Measurements from ENCODE around the gene GRIK2. TPM values are rescaled to one million over a fixed set of nuclear protein-coding genes. Genes with fewer than 3 reads are reported as not detected.

The GRIK2 gene
- total and polyA plus RNA-seq, 2 donors (not counting 3 experiments of a cell fraction or from before 2014, with no cell fraction given): not detected

GRCh38 chr6:101826269-101826668 lies 432.8 kb downstream of the GRIK2 start:
- no peaks in the 10 kb centered on the region for H3K27me3 ChIP-seq (ENCODE audit: control insufficient read depth in 2 of 2, insufficient read depth in 2 of 2, low read length in 2 of 2)
- no peaks in the 10 kb centered on the region for H3K36me3 ChIP-seq (ENCODE audit: control insufficient read depth in 2 of 2, extremely low read depth in 1 of 2, insufficient read depth in 2 of 2, low read length in 2 of 2)
- H3K27ac ChIP-seq (ENCODE audit: insufficient read depth, low read depth, low read length): no peak overlapping the region
- DNase-seq (ENCODE audit: low read depth, low spot score) (no peak), FAIRE-seq (no peak)
- H3K9ac ChIP-seq (replicated peaks; ENCODE audit: extremely low read depth, insufficient read depth, low read length): no peak overlapping the region
- intact Hi-C loops (cut with micrococcal nuclease) (no loop called here), dilution Hi-C loops (cut with MboI; ENCODE audit: extremely low pct_ligation_motif_present, low sequenced_read_pairs) (no loop called here)
- TF ChIP-seq POLR2AphosphoS5 (IDR thresholded peaks at IDR 0.05; ENCODE audit: insufficient read depth, low read depth, low read length): no peak
- no peak for TF ChIP-seq JUN (IDR thresholded peaks at IDR 0.05; ENCODE audit: borderline replicate concordance, insufficient read depth, insufficient read length, low read depth)
- no peak for TF ChIP-seq GATA2 (IDR thresholded peaks at IDR 0.05; ENCODE audit: insufficient read depth, insufficient read length, low read depth, low read length)
- TF ChIP-seq FOS (IDR thresholded peaks at IDR 0.05; ENCODE audit: borderline replicate concordance, insufficient read depth, low read length): no peak
- TF ChIP-seq MYC (IDR thresholded peaks at IDR 0.05; ENCODE audit: low read depth, low read length): no peak
- TF ChIP-seq EZH2 (IDR thresholded peaks at IDR 0.05; ENCODE audit: borderline replicate concordance, low read depth, low read length, severe bottlenecking): no peak
- TF ChIP-seq, protein P1, sequence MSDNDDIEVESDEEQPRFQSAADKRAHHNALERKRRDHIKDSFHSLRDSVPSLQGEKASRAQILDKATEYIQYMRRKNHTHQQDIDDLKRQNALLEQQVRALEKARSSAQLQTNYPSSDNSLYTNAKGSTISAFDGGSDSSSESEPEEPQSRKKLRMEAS (IDR thresholded peaks at IDR 0.05; ENCODE audit: insufficient read depth, insufficient read length): no peak
- TF ChIP-seq POLR2A (IDR thresholded peaks at IDR 0.05; ENCODE audit: low read depth, low read length): no peak
- no peak for TF ChIP-seq CTCF (IDR thresholded peaks at IDR 0.05; ENCODE audit: extremely low read depth in 1 of 2, insufficient read depth in 1 of 2, low read depth in 1 of 2, low read length in 2 of 2)
- no peak overlapping the region for H3K4me2 ChIP-seq (ENCODE audit: insufficient read depth, low read length)
- no peak overlapping the region for H3K4me3 ChIP-seq (replicated peaks in 1 of 3; ENCODE audit: insufficient read depth in 1 of 3, low read depth in 1 of 3, low read length in 3 of 3)
- ChIA-PET POLR2A (no interaction called here), CTCF (no interaction called here)
- H4K20me1 ChIP-seq (replicated peaks; ENCODE audit: control insufficient read depth, extremely low read depth, insufficient read depth, low read length): no peaks in the 10 kb centered on the region
- no peaks in the 10 kb centered on the region for H3K4me1 ChIP-seq (ENCODE audit: control insufficient read depth, extremely low read depth, insufficient read depth, low read length)
- H2AFZ ChIP-seq (ENCODE audit: low read depth, low read length): no peak overlapping the region
- BruUV-seq (replicated peaks): no TSS peak
- no peaks in the 10 kb centered on the region for H3K79me2 ChIP-seq (ENCODE audit: control insufficient read depth, insufficient read depth, low read length)
- no peaks in the 10 kb centered on the region for H3K9me3 ChIP-seq (replicated peaks; ENCODE audit: control insufficient read depth, insufficient read depth, low read length)
- H3K9me1 ChIP-seq (replicated peaks; ENCODE audit: control insufficient read depth, extremely low read depth, insufficient read depth, low read length): no peaks in the 10 kb centered on the region

All from endothelial cell of umbilical vein (primary cell).